Neutrophil (primary cell): Measurements from ENCODE around the gene CUBN.

Experiments used
- H3K27ac ChIP-seq: fragments of 200-600 bp; sonication (generic); 2 replicates; pipeline ENCODE4 v1.5.1; 2016; ENCODE audit warnings: mild to moderate bottlenecking, moderate library complexity
- H3K27me3 ChIP-seq: fragments of 200-600 bp; sonication (generic); 2 replicates; pipeline ENCODE4 v1.6.0; 2016; ENCODE audit warnings: mild to moderate bottlenecking
- H3K36me3 ChIP-seq: fragments of 200-600 bp; sonication (generic); 2 replicates; pipeline ENCODE4 v1.5.1; 2017
- H3K4me1 ChIP-seq, 2 experiments: fragments of 200-600 bp in 1 of 2; sonication (generic) in 1 of 2; 1 replicate in 1 of 2; 2 replicates in 1 of 2; pipeline versions ENCODE4 v1.5.1 to v1.6.1; 2013 to 2016; ENCODE audit warnings: low read depth in 1 of 2, low read length in 1 of 2, mild to moderate bottlenecking in 1 of 2, moderate library complexity in 1 of 2; ENCODE audit not compliant: control insufficient read depth in 1 of 2, insufficient read depth in 1 of 2
- H3K4me3 ChIP-seq, 2 experiments: fragments of 200-600 bp in 1 of 2; sonication (generic) in 1 of 2; 1 replicate in 1 of 2; 2 replicates in 1 of 2; pipeline ENCODE4 v1.5.1; 2013 to 2016; ENCODE audit warnings: low read depth in 1 of 2, low read length in 1 of 2, mild to moderate bottlenecking in 1 of 2, moderate library complexity in 1 of 2
- H3K9me3 ChIP-seq: fragments of 200-600 bp; sonication (generic); 2 replicates; pipeline ENCODE4 v1.5.1; 2016
- TF ChIP-seq, protein P1 (sequence below): fragments of 200-600 bp; sonication (generic); IDR thresholded peaks from 2 replicates; pipeline ENCODE4 v1.5.1; 2016; ENCODE audit warnings: antibody characterized with exemption

The CUBN gene

DNA sequence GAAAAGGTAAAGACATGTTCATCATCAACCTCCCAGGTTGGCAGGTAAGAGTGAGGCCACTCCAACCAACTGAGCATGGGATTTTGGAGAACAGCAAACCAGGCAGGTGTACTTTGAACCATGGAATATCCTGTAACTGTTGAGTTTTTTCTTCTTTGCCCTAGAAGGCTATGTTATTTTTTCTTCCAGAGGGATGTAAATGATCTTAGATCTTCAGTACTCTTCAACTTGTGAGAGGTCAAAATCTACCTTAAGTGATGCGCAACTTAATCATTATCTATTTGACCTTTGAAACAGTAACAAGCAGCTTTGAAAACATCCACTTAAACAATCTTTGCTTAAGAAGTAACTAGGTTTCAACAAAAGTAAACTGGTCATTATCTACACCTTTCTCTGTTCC lies at the start of gene CUBN:
Gene CUBN (minus strand): TSS at position 71 of the 400 bp plus-strand sequence. CDS start 46 bp downstream, at position 25.
- TF ChIP-seq, protein P1, sequence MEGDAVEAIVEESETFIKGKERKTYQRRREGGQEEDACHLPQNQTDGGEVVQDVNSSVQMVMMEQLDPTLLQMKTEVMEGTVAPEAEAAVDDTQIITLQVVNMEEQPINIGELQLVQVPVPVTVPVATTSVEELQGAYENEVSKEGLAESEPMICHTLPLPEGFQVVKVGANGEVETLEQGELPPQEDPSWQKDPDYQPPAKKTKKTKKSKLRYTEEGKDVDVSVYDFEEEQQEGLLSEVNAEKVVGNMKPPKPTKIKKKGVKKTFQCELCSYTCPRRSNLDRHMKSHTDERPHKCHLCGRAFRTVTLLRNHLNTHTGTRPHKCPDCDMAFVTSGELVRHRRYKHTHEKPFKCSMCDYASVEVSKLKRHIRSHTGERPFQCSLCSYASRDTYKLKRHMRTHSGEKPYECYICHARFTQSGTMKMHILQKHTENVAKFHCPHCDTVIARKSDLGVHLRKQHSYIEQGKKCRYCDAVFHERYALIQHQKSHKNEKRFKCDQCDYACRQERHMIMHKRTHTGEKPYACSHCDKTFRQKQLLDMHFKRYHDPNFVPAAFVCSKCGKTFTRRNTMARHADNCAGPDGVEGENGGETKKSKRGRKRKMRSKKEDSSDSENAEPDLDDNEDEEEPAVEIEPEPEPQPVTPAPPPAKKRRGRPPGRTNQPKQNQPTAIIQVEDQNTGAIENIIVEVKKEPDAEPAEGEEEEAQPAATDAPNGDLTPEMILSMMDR, result no peak
- Histone ChIP-seq H3K36me3 (no peaks in the 10 kb centered on the region), H3K27ac (no peak within 1 kb of the TSS), H3K27me3 (no peaks in the 10 kb centered on the region), H3K9me3 (no peaks in the 10 kb centered on the region), H3K4me1 (no peaks in the 10 kb centered on the region), H3K4me3 (no peak within 1 kb of the TSS)

DNA sequence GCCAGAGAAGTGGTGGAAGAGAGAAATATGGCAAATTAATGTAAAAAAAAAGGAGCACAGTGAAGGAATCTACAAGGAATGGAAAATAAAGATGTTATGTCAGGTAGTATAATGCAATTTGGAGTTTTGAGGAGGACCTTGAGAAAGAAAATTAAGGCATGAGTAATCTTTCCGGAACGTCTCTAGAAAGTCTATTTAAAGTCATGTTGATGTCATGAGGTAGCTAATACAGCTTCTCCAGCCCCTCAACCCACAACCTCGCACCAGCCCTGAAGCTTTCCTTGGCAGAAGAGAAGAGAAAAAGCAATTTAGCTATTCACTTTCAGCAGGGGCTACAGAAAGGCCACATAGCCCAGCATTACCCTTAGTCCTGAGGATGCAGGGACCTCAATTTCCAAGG lies 49.4 kb upstream of the CUBN start:
- Histone ChIP-seq H3K9me3 (no peaks in the 10 kb centered on the region), H3K4me3 (no peak overlapping the region), H3K4me1 (peaks cover 4 to 22% of the 10 kb centered on the region in 2 experiments), H3K27me3 (no peaks in the 10 kb centered on the region), H3K27ac (no peak overlapping the region), H3K36me3 (no peaks in the 10 kb centered on the region)
- TF ChIP-seq, protein P1, result no peak

DNA sequence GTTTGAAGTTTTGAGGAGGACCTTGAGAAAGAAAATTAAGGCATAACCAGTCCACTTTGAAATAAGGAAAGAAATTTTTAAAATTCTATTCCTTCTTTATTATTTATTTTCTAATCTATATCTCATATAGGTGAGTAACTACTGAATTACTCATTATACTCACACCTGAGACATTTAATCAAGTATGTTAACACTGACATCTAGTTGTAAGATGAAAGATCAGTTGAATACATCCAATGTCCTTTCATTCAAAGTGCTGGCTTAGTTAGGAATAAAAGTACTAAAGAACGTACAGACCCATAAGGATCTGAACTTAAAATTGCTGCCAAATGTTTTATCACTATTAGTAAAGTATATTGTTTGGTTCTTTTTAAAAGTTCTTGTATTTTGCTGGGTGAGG lies 48.4 kb upstream of the CUBN start:
- Histone ChIP-seq H3K4me3 (no peak overlapping the region), H3K27ac (no peak overlapping the region), H3K27me3 (no peaks in the 10 kb centered on the region), H3K4me1 (peaks cover 4 to 22% of the 10 kb centered on the region in 2 experiments), H3K36me3 (no peaks in the 10 kb centered on the region), H3K9me3 (no peaks in the 10 kb centered on the region)
- TF ChIP-seq, protein P1, result no peak

DNA sequence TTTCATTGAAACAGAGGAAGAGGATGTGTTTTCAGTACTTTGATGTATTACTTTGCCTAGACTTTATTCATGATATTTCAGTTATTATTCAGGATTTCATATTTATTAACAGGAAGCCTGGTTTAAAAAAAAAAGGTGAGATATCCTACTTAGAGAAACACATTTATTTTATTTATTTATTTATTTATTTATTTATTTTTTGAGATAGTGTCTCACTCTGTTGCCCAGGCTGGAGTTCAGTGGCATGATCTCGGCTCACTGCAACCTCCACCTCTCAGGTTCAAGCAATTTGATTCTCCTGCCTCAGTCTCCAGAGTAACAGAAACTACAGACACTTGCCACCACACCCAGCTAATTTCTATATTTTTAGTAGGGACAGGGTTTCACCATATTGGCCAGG lies 47.4 kb upstream of the CUBN start:
- Histone ChIP-seq H3K27me3 (no peaks in the 10 kb centered on the region), H3K27ac (no peak overlapping the region), H3K36me3 (no peaks in the 10 kb centered on the region), H3K4me1 (peaks cover 4 to 22% of the 10 kb centered on the region in 2 experiments), H3K9me3 (no peaks in the 10 kb centered on the region), H3K4me3 (no peak overlapping the region)
- TF ChIP-seq, protein P1, result no peak

DNA sequence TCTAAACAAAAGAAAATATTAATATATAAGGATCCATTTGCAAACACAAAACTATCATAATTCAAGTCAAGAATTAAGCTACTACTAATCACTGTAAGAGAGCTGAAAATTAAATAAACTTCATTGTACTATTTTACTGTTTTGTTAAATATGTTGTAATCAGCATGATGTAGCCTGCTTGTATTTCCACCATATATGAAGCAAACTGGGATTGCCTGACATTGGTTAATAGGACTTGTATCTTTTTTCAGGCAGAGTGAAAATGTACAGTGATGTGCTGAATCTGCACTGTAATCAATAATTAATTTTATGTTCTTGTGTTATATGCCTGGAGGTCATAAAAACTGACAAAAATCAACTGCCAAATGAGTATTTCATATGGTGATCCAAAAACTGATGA lies 46.5 kb upstream of the CUBN start:
- TF ChIP-seq, protein P1, result no peak
- Histone ChIP-seq H3K27me3 (no peaks in the 10 kb centered on the region), H3K9me3 (no peaks in the 10 kb centered on the region), H3K4me3 (no peak overlapping the region), H3K36me3 (no peaks in the 10 kb centered on the region), H3K27ac (no peak overlapping the region), H3K4me1 (peaks cover 4 to 22% of the 10 kb centered on the region in 2 experiments)

DNA sequence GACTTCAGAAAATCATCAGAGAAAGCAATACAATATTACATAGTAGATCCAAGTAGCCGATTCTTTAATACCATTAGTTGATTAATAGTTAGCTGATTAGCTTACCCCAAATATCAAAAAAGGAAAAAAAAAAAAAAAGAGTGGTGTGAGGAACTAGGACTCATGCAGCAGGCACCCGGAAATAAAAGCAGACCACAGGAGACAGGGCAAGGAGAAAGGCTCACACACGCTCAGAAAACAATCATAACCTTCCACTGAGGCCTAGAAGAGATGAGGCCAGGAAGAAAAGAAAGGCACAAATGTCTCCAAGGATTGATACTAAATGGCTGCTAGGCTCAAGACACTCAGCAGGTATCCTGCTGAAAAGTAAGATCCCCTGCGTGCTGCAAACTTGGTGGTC lies 45.9 kb upstream of the CUBN start:
- peaks cover 3 to 20% of the 10 kb centered on the region in 2 experiments for H3K4me1 ChIP-seq
- no peak overlapping the region for H3K4me3 ChIP-seq
- H3K9me3 ChIP-seq, result no peaks in the 10 kb centered on the region
- TF ChIP-seq, protein P1, result no peak
- H3K27ac ChIP-seq, result no peak overlapping the region
- no peaks in the 10 kb centered on the region for H3K36me3 ChIP-seq
- H3K27me3 ChIP-seq, result no peaks in the 10 kb centered on the region
